M059J (cell line): ENCODE data around the gene THEM5. TPM values are rescaled to one million over a fixed set of nuclear protein-coding genes. Genes with fewer than 3 reads are reported as not detected.
"Not testable (repeated sequence)": the region's sequence is repeated elsewhere in the genome, so short reads cannot be mapped to it uniquely, and the experiment has no call there.

Source experiments
- DNase-seq: peaks from one replicate; pipeline ENCODE4 v3.0.0-alpha.2; 2012; ENCODE audit warnings: low read depth
- total RNA-seq: library from RNA; depleted of rRNA; stranded (reverse); fragments of >200 nt; shearing (Covaris generic); gene quantifications from 2 replicates; pipeline ENCODE4 v1.2.3, GENCODE V29; 2014

THEM5 gene
- total RNA-seq, 1 experiment from 2014 or later = not detected

GRCh38 chr1:151867765-151868411, 14.4 kb upstream of the THEM5 start:
- DNase-seq = peak; percentile 69

- no peak for DNase-seq
These were observed 13.8 kb upstream of the THEM5 start for GRCh38 chr1:151867321-151867720.

- no peak for DNase-seq
These were observed 10.9 kb upstream of the THEM5 start for GRCh38 chr1:151864411-151864810.

GRCh38 chr1:151862604-151863003, 9.1 kb upstream of the THEM5 start:
- no peak for DNase-seq

GRCh38 chr1:151860504-151861187, 7.1 kb upstream of the THEM5 start:
- no peak for DNase-seq

GRCh38 chr1:151859891-151860293, 6.4 kb upstream of the THEM5 start:
- DNase-seq = no peak

- DNase-seq = no peak
These were observed 5.6 kb upstream of the THEM5 start for GRCh38 chr1:151858886-151859665.

DNA sequence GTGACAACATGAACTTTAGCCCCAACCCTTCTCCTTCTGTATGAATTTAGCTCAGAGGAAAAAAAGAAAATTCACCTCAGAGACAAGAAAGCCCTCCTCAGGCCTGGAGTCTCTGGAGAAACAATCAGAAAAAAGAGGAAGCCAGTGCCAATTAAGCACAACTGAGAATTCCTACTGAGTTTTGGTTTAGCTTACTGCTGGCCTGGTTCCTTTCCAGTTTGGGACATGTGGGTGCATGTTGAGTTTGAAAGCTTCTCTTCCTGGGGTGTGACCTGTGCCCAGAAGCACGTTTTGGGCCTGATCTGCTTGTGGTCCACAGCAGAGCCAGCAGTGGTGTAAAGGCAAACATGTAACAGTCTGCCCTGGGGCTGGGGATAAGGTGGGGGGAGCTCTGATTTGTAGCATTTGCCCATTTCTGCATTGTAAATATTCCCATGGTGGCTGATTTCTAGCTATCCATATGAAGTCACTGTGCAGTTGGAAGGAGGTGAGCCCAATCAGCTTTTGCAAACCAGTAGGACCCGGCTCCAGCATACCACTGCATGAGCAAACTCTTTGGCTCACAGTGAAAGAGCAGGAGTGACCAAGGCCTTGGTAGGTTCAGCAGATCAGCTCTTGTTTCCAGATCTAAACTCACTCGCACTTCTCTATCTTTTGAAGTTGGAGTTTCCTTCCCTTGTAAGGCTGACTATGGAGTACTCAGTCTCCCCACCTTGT, 4.7 kb upstream of the THEM5 start:
- no peak for DNase-seq

GRCh38 chr1:151855933-151856332, 2.4 kb upstream of the THEM5 start:
- no peak for DNase-seq

GRCh38 chr1:151855516-151855915, 2.0 kb upstream of the THEM5 start:
- not testable (repeated sequence) for DNase-seq

DNA sequence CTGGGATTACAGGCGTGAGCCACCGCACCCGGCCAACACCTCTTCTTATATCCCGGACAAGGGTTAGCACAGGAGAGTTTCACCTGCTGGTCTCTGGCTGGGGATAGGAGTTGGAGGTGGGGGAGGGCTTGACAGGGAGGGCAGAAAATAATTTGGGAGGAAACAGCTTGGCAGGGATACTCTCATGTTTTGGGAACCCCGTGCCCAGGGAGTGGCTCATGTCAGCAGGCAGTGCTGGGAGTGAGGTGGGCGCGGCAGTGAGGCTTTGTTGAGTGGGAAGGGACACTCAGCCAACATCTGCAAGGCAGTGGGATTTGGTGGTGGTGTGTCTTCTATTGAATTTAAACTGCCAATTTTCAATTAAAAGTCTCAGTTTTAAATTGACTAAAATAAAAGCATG, 1.1 kb upstream of the THEM5 start:
- no peak for DNase-seq

GRCh38 chr1:151852733-151853132, 779 bp downstream of the THEM5 start:
- DNase-seq = no peak

GRCh38 chr1:151851886-151852285, 1.6 kb downstream of the THEM5 start:
- DNase-seq = no peak

DNA sequence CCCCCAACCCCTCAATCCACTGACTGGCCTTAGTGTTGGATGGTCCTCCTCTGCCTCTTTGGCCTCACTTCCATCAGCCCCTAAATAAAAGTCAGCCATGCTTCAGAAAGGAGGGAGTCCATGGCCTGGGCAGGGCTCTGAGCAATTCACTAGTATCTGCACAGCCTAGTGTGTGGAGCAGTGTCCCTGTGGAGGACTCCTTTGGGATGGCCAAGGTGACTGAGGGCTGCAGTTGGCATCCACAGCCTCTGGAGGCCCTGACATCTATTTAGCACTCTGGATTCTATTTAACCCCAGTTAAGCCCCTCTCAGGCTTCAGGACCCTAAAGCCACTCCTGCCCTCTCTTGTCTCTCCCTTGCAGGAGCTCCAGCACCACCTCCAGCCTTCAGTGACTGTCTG, 3.6 kb downstream of the THEM5 start:
- no peak for DNase-seq

DNA sequence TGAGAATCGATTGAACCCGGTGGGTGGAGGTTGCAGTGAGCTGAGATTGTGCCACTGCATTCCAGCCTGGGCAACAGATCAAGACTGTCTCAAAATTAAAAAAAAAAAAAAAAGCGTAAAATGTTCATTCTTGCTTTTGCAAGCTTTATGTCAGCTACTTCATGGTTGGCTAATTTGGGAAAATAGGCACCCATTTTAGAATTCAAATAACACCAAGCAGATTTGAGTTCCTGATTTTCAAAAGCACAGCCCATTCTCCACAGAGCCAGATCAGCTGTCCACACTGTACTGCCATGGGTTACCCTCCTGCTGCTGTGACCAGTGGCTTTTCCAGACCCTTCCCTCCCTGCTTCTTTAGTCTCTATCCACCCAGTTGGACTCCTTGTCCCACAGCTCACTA, 4.4 kb downstream of the THEM5 start:
- DNase-seq = no peak

- no peak for DNase-seq
These were observed 5.5 kb downstream of the THEM5 start for GRCh38 chr1:151847867-151848596.

- DNase-seq = no peak
These were observed 6.8 kb downstream of the THEM5 start for GRCh38 chr1:151846686-151847237.

DNA sequence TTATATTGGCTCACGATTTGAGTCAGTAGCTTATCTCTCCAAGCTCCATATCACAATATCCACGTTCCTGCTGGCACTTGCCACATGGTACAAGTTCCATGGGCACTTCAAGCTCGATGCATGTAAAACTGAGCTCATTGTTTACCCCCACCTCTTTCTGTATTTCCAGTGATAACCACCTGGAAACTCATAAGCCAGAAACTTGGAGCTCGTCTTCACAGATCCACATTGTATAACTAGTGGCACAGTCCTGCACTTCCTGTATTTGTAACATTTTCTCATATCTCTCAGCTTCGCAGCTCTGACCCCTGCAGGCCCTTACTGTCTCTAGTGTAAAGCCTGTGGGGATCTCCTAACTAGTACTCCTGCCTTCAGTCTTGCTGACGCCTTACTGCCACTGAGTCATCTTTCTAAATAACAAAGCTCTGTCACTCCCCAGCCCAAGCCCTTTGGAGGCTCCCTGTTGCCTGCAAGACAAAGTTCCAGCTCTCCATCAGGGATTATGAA, 7.4 kb downstream of the THEM5 start:
- DNase-seq = peak; percentile 89

GRCh38 chr1:151843398-151843797, 10.1 kb downstream of the THEM5 start:
- no peak for DNase-seq

GRCh38 chr1:151841141-151841540, 12.4 kb downstream of the THEM5 start:
- peak; percentile 92 for DNase-seq

DNA sequence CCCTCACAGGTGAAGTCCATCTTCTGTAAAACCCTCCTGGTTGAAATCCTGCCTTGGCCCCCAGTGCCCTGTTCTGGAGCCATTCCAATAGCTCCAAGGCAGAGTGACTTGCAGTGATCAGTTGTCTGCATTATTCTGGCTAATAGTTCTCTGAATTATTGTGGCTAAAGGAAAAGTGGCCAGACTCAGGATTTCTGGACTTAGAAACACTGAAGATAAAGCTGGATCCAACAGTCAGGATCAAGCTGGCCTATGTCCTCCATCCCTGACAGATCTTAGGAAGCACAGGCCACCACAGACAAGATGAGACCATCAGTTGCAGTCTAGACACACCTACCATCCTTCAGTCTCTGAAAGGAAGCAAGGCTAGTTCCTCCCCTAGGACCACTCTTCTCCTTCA, 13.1 kb downstream of the THEM5 start:
- DNase-seq = no peak
